HG03108 (cell line): ENCODE measurements around the gene CEP131.

ENCODE experiments used
- ATAC-seq: cut with Tn5 transposase; IDR thresholded peaks from one replicate; pipeline ENCODE4 v1.9.1; 2021; ENCODE audit warnings: moderate library complexity; ENCODE audit not compliant: unreplicated experiment

Gene CEP131

GRCh38 chr17:81239714-81240555 is 17.2 kb upstream of the CEP131 start:
- ATAC-seq = no peak

DNA sequence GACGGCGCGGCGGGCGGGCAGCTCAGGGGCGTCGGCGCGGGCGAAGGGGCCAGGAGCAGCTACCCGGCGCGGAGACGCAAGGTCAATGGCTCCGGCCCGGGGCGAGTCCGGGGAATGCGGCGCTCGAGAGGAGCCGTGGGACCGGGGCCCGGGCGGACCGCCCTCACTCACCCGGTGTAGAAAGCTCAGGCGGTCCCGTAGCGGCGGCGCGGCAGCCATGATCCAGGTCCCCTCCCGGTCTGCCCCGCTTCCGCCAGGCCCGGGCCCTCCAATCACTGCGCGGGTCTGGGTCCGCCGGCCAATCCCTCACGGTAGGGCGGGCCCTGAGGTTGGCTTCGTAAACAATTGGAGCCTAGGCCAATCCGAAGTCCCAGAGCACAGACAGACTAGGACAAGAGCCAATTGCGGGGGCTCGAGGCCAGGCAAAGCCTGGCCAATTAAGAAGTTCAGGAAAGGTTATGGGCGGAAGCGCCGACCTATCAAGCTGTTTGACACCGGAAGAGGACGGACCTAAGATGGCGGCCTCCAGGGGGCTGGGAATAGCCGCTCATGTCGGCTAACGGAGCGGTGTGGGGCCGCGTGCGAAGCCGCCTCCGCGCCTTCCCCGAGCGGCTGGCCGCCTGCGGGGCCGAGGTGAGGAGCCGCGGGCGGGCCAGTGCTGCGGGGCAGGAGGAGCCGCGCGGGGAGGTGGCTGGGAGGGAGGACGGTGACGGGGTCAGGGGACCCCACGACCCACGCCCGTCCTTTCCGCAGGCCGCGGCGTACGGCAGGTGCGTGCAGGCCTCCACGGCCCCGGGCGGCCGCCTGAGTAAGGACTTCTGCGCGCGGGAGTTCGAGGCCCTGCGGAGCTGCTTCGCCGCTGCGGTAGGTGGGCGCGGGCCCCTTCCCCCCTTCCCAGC is 16.3 kb upstream of the CEP131 start, which contains the start of the genes NDUFAF8 and TEPSIN:
TSS of gene NDUFAF8 (plus strand) at position 504 of the 899 bp plus-strand sequence. CDS start at position 550, 46 bp downstream.
TSS of gene TEPSIN (minus strand) at position 241 of the 899 bp plus-strand sequence. CDS start at position 219, 22 bp downstream.
- ATAC-seq = peak; percentile 95

DNA sequence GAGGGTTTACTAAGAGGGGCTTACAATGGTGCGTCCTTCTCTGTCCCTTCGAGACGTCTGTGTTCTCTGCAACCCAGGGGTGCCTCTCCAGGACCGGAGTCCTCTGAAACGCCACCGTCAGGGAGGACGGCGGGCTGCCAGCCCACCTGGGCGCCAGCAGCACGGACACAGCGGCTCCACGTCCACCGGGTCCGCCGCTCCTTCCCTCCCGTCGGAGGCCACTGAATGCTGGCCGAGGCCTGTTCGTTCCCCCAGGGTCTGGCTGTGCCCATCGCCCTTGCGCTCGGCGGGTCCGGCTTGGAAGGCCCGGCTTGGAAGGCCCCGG is 15.7 kb upstream of the CEP131 start:
- no peak for ATAC-seq

- no peak for ATAC-seq
These were observed 15.1 kb upstream of the CEP131 start for GRCh38 chr17:81237591-81238489.

DNA sequence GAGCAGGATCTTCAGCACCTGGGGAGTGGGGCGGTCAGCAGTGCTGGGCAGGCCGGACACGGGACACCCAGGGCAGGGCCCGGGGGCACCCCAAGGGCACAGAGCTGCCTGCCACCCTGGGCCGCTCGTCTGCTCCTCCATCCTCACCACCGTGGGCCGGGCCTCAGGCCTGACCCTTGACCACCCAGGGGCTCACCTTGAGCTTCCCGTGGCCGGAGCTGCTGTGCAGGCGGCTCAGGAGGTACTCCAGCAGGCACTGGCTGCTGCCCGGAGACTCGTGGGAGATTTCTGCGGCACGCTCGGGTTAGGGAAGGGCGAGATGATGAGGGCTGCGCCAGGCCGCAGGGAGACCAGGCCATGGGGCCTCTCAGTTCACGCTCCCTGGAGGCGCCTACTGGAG is 14.0 kb upstream of the CEP131 start:
- no peak for ATAC-seq

GRCh38 chr17:81235822-81236740 is 13.3 kb upstream of the CEP131 start:
- no peak for ATAC-seq

DNA sequence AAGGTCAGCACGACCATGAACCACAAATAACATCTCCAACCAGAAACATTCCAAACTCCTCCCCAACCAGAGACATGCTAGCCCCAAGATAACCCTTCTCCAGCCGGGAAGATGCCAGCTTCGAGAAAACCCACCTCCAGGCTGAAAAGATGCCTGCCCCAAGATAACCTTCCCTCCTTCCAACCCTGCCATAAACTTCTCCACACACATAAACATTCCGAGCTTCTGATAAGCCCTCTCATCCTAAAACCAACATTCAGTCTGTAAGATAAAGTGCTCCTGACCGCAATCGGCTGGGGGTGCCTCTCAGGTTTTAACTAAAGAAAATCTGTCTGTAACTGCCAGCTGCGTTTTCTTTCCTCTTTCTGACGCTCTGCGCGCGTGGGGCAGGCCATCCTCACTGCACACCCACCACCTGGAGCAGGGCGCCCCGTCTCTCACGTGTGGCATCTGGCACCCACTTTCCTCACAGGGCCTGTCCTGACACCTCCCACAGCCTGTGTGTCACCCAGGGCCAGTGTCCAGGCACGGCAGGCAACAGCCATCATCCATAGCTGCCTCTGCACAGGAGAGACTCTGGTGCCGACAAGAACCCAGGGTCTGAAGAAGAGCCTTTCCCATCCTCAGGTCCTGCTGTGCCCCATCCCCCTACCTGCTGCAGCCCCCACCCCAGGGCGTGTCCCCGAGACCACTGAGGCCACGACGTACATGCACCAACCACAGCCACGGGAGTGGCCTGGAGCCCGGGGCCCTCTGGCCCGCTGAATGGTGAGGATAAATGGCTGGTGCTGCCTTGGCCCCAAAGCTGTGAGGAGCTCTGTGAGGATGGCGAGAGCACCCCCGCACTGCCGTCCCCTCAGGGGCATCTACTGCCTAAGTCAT is 12.4 kb upstream of the CEP131 start:
- no peak for ATAC-seq

DNA sequence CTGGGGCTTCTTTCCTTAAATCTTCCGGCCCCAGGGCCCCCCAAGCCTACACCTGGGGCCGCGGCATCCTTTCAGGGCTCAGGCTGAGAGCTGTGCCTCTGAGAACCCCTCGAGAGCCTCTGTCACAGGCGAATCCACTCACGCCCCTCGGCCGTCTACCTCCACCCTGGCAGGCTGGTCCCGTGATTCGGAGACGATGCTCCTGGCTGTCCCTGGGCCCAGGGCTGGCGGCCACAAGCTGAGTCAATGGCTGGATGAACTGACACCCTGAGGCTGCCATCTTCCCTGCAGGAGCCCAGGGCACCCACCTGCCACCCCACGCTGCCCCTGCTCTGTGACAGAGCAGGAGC is 11.7 kb upstream of the CEP131 start:
- no peak for ATAC-seq

DNA sequence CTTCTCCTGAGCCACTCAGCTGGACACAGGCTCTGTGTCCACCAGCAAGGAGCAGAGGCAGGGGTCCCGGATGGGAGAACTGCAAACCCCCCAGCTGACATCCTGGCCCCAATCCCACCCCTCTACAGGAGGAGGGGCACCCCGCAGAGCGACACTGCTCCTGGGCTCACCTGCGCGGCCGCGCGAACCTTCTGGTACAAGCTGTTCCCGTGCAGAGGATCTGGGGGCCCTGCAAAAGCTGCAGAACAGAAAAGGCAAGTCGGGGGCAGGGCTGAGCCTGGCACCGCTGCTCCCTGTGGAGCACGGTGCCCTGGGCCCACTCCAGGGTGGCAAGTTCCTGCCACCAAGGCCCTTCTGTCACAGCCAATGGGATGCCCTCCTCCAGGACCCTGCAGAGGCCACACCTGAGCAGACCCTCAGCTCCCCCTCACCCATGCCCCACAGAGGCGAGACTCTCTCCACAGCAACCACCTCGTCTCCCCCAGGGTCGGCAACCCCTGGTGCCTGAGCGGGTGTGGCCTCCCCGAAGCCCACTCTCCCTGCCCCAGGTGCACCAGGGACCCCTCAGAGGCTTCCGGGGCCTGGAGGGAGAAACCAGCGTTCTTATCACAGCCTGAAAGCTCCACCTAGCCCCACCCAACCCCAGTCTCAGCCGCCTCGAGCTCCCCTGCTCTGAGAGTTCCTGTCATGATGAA is 11.2 kb upstream of the CEP131 start:
- no peak for ATAC-seq

GRCh38 chr17:81233316-81233715 is 10.6 kb upstream of the CEP131 start:
- ATAC-seq = no peak

- ATAC-seq = no peak
These were observed 10.0 kb upstream of the CEP131 start for GRCh38 chr17:81232616-81233241.

DNA sequence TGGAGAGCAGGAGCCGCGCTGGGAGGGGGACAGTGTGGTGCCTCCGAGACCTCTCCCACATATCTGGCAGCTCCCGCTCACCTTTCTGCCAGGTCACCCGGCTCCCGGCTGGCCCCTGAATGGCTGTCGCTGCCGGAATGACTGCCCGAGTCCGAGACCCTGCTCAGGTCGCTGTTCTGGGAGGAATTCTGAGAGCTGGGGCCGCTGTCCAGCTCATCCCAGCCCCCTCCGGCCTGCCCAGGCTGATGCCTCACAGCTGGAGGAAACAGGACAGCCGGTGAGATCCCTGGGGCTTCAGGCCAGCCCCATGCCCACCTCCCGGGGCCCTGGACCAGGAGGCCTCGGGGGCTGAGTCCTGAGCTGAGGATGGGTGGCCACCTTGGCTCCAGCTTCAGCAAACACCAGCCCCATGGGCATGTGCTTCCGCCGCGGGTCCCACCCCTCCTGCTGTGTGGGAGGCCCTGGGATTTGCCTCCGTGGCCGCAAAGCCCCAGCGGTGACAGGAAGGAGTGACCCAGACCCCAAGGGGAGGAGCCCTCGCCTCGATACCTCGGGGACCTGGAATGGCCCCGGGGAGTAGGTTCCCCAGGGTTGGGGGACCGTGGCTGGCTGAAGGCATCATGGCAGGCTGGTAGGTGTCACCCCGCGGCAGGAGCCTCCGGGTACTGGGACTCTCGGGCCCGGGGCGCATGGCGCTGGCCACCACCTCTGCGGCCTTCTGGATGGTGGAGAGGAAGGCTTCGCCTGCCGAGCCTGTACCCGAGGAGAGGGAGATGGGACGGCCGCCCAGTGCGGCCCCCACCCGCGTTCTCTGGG is 9.2 kb upstream of the CEP131 start:
- ATAC-seq = no peak

DNA sequence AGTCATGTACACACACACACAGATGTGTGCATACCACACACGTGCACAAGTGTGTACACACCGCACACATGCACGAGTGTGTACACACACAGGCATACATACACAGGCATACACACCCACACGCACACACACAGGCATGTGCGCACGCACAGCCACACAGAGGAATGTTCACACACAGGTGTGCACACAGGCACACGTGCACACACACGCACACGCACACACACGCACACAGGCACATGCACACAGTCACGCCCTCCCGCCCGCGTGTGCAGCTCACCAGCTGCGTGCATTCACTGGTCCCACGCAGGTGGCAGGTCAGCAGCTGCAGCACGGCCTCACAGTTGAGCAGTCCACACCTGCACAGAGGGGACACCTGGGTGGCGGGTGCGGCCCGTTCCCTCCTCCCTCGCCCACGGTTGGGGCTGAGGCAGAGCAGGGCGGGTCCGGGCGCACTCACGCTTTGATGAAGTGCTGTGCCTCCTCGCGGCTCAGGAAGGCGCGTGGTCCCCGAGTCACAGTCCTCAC is 8.4 kb upstream of the CEP131 start:
- ATAC-seq = no peak

DNA sequence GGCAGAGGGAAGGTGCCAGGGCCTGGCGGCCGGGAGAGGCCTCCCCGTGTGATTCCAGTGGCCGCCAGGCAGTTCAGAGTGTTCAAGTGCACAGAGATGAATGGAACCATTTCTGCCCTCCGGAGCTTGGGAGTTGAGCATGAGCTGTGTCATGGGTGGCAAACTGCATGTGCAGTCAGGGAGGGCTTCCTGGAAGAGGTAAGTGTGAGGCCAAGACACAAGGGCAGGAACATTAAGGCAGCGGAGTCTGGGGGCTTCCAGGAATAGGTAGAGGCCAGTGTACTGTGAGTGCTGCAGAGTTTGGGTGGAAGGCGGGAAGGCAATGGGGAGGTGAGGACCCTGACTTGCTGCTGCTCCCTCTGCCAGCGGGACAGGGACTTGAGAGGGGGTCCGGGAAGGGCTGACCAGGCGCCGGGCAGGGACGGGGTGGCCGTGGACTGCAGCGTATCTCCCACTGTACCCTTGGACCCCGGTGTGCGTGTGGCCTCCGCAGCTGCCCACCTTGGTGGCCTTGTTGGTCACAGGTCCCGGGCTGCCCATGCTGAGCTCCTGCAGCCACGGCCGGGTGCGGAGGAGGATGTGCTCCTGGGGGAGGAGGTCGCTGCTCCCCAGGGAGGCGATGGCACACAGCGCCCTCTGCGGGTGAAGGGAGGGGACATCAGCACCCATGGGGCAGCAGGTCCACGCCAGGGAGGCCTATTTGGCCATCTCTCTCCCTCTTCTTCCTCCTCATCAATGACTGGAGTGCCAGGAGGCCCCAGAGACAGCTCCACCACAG is 7.5 kb upstream of the CEP131 start:
- ATAC-seq = no peak

GRCh38 chr17:81229666-81229920 is 6.8 kb upstream of the CEP131 start:
- no peak for ATAC-seq
